MM.1S (cell line): ENCODE data around the gene HSPG2.

Experiments
- EZH2 ChIP-seq: fragments of 300-600 bp; sonication (generic); optimal IDR thresholded peaks from 2 replicates; pipeline ENCODE3; 2017; ENCODE audit warnings: low read depth, mild to moderate bottlenecking, antibody characterized with exemption, low read length, mixed read lengths
- EZH2phosphoT487 ChIP-seq: fragments of 300-600 bp; sonication (generic); IDR thresholded peaks from 2 replicates; pipeline ENCODE4 v1.6.1; 2018; ENCODE audit warnings: antibody characterized with exemption, low read length
- TF ChIP-seq, protein P1 (sequence below): fragments of 300-600 bp; sonication (generic); IDR thresholded peaks from 2 replicates; pipeline ENCODE4 v1.5.1; 2016; ENCODE audit warnings: antibody characterized with exemption, low read length, mixed read lengths

DNA sequence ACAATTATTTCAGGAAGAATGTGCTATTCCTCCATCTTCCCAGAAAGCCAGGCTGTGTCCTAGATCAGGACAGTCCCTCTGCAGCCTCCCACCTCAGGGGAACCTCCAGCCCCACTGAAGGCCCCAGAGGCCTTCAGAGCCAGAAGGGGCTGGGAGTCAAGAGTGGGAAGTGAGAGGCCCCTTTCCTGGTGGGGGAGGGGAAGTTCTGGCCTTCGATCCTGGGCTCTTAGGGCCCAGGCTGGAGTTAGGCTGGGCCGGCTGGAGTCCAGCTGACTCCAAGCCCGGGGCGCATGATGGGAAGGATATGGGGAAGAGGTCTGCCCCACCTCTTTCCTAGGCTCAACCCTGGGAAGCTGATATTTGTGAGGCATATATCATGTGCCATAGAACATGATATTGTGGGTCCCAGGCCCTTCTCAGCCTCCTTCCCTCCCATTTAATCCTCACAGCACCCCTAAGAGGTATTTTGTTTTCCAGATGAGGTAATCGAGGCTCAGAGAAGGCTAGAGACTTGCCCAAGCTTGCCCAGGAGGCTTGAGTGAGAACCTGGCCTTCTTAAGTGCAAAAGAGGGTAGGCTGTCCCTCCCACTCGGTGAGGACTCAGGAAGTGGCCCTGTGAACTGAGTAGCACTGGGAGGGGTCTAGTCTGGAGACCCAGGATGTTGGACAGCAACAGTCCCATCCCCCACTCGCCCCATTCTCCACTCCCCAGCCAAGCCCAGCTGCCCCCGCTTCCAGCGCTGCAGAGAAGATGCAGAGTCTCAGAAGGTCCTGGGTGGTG is 18.6 kb upstream of the HSPG2 start:
- TF ChIP-seq, protein P1, sequence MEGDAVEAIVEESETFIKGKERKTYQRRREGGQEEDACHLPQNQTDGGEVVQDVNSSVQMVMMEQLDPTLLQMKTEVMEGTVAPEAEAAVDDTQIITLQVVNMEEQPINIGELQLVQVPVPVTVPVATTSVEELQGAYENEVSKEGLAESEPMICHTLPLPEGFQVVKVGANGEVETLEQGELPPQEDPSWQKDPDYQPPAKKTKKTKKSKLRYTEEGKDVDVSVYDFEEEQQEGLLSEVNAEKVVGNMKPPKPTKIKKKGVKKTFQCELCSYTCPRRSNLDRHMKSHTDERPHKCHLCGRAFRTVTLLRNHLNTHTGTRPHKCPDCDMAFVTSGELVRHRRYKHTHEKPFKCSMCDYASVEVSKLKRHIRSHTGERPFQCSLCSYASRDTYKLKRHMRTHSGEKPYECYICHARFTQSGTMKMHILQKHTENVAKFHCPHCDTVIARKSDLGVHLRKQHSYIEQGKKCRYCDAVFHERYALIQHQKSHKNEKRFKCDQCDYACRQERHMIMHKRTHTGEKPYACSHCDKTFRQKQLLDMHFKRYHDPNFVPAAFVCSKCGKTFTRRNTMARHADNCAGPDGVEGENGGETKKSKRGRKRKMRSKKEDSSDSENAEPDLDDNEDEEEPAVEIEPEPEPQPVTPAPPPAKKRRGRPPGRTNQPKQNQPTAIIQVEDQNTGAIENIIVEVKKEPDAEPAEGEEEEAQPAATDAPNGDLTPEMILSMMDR, result no peak
- TF ChIP-seq EZH2, result no peak
- no peak for TF ChIP-seq EZH2phosphoT487
